MM.1S (cell line): ENCODE results near the gene AQP10.
"Not testable (repeated sequence)": the region's sequence is repeated elsewhere in the genome, so short reads cannot be mapped to it uniquely, and the experiment has no call there.

Source experiments
- DNase-seq: peaks from one replicate; pipeline ENCODE4 v3.0.0-alpha.2; 2015
- H2AFZ ChIP-seq: fragments of 300-600 bp; sonication (generic); 2 replicates; pipeline ENCODE4 v1.6.0; 2016; ENCODE audit warnings: antibody characterized with exemption, low read length
- H3F3A ChIP-seq: fragments of 300-600 bp; sonication (generic); 2 replicates; pipeline ENCODE4 v1.6.1; 2016; ENCODE audit warnings: mild to moderate bottlenecking, antibody characterized with exemption, low read length, moderate library complexity, mixed read lengths; ENCODE audit not compliant: insufficient read depth
- H3K27ac ChIP-seq: fragments of 300-600 bp; sonication (generic); 2 replicates; pipeline ENCODE4 v1.5.1; 2016; ENCODE audit warnings: mild to moderate bottlenecking, low read length
- H3K27me3 ChIP-seq: fragments of 300-600 bp; sonication (generic); replicated peaks from 2 replicates; pipeline ENCODE4 v1.6.0; 2016; ENCODE audit warnings: low read length; ENCODE audit not compliant: insufficient read depth
- H3K36me3 ChIP-seq: fragments of 300-600 bp; sonication (generic); replicated peaks from 2 replicates; pipeline ENCODE4 v1.6.1; 2016; ENCODE audit warnings: mild to moderate bottlenecking, low read length, mixed read lengths; ENCODE audit not compliant: insufficient read depth
- H3K4me1 ChIP-seq: fragments of 300-600 bp; sonication (generic); 2 replicates; pipeline ENCODE4 v1.6.1; 2016; ENCODE audit warnings: low read length, mixed read lengths
- H3K4me2 ChIP-seq: fragments of 300-600 bp; sonication (generic); 2 replicates; pipeline ENCODE4 v1.6.0; 2016; ENCODE audit warnings: low read depth, low read length
- H3K4me3 ChIP-seq: fragments of 300-600 bp; sonication (generic); 2 replicates; pipeline ENCODE4 v1.5.1; 2016; ENCODE audit warnings: low read length, mixed read lengths
- H3K79me2 ChIP-seq: fragments of 300-600 bp; sonication (generic); 2 replicates; pipeline ENCODE4 v1.6.1; 2016; ENCODE audit warnings: mixed run types, low read length, mixed read lengths
- H3K9ac ChIP-seq: fragments of 300-600 bp; sonication (generic); 2 replicates; pipeline ENCODE4 v1.6.1; 2016; ENCODE audit warnings: low read length, mixed read lengths
- H3K9me2 ChIP-seq: fragments of 300-600 bp; sonication (generic); replicated peaks from 2 replicates; pipeline ENCODE4 v1.6.1; 2016; ENCODE audit warnings: mild to moderate bottlenecking, low read length, mixed read lengths; ENCODE audit not compliant: insufficient read depth
- H3K9me3 ChIP-seq: fragments of 300-600 bp; sonication (generic); replicated peaks from 2 replicates; pipeline ENCODE4 v1.6.1; 2016; ENCODE audit warnings: mild to moderate bottlenecking, low read length, mixed read lengths; ENCODE audit not compliant: insufficient read depth
- H4K20me1 ChIP-seq: fragments of 300-600 bp; sonication (generic); 2 replicates; pipeline ENCODE4 v1.6.1; 2016; ENCODE audit warnings: mild to moderate bottlenecking, low read length, moderate library complexity, mixed read lengths; ENCODE audit not compliant: insufficient read depth
- EZH2 ChIP-seq: fragments of 300-600 bp; sonication (generic); optimal IDR thresholded peaks from 2 replicates; pipeline ENCODE3; 2017; ENCODE audit warnings: low read depth, mild to moderate bottlenecking, antibody characterized with exemption, low read length, mixed read lengths
- EZH2phosphoT487 ChIP-seq: fragments of 300-600 bp; sonication (generic); IDR thresholded peaks from 2 replicates; pipeline ENCODE4 v1.6.1; 2018; ENCODE audit warnings: antibody characterized with exemption, low read length
- TF ChIP-seq, protein P1 (sequence below): fragments of 300-600 bp; sonication (generic); IDR thresholded peaks from 2 replicates; pipeline ENCODE4 v1.5.1; 2016; ENCODE audit warnings: antibody characterized with exemption, low read length, mixed read lengths

AQP10 gene

DNA sequence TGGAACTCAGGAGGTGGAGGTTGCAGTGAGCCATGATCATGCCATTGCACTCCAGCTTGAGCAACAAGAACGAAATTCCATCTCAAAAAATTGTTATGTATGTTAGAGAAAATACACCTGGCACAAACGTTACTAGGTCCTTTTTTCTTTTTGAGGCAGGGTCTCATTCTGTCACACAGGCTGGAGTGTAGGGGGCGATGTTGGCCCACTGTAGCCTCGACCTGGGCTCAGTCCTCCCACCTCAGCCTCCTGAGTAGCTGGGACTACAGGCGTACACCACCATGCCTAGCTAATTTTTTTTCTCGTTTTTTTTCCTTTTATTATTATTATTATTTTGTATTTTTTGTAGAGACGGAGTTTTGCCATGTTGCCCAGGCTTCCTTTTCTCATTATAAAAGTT is 44.1 kb upstream of the AQP10 start:
- Histone ChIP-seq H3K4me3 (no peak overlapping the region), H3K9me3 (no peaks in the 10 kb centered on the region), H3K4me1 (peaks cover 8% of the 10 kb centered on the region), H3K36me3 (0 out of 2 replicates have a peak, but pooled peaks cover 7% of the 10 kb centered on the region), H3K4me2 (no peak overlapping the region), H3F3A (peaks cover 8% of the 10 kb centered on the region), H3K9me2 (no peaks in the 10 kb centered on the region), H3K9ac (no peak overlapping the region), H3K27ac (no peak overlapping the region), H4K20me1 (no peaks in the 10 kb centered on the region), H3K79me2 (peaks cover 19% of the 10 kb centered on the region), H2AFZ (no peak overlapping the region), H3K27me3 (no peaks in the 10 kb centered on the region)
- TF ChIP-seq EZH2 (no peak), EZH2phosphoT487 (no peak)
- TF ChIP-seq, protein P1, sequence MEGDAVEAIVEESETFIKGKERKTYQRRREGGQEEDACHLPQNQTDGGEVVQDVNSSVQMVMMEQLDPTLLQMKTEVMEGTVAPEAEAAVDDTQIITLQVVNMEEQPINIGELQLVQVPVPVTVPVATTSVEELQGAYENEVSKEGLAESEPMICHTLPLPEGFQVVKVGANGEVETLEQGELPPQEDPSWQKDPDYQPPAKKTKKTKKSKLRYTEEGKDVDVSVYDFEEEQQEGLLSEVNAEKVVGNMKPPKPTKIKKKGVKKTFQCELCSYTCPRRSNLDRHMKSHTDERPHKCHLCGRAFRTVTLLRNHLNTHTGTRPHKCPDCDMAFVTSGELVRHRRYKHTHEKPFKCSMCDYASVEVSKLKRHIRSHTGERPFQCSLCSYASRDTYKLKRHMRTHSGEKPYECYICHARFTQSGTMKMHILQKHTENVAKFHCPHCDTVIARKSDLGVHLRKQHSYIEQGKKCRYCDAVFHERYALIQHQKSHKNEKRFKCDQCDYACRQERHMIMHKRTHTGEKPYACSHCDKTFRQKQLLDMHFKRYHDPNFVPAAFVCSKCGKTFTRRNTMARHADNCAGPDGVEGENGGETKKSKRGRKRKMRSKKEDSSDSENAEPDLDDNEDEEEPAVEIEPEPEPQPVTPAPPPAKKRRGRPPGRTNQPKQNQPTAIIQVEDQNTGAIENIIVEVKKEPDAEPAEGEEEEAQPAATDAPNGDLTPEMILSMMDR, result peak; percentile 39
- no peak for DNase-seq

DNA sequence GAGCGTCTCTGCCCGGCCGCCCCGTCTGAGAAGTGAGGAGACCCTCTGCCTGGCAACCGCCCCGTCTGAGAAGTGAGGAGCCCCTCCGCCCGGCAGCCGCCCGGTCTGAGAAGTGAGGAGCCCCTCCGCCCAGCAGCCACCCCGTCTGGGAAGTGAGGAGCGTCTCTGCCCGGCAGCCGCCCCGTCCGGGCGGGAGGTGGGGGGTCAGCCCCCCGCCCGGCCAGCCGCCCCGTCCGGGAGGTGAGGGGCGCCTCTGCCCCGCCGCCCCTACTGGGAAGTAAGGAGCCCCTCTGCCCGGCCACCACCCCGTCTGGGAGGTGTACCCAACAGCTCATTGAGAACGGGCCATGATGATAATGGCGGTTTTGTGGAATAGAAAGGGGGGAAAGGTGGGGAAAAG is 33.3 kb upstream of the AQP10 start:
- not testable (repeated sequence) for H3K4me2 ChIP-seq, H2AFZ ChIP-seq, H3F3A ChIP-seq, H3K27ac ChIP-seq, H3K9ac ChIP-seq, H3K79me2 ChIP-seq, H3K9me2 ChIP-seq, H3K36me3 ChIP-seq, H4K20me1 ChIP-seq, H3K9me3 ChIP-seq, H3K4me3 ChIP-seq, H3K4me1 ChIP-seq, DNase-seq, H3K27me3 ChIP-seq

DNA sequence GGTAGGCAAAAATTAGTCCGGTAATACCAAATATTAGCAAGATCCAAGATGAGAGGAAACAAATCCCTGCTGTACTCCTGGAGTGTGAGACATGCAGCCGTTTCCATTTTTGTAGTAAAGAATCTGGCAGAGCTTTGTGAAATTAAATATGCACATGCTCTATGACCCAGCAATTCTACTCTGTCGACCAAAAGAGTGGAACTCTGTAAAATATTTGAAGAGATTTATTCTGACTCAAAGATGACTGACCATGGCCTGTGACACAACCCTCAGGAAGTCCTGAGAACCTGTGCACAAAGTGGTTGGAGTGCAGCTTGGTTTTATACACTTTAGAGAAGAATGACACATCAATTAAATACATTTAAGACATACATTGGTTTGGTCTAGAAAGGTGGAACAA is 32.2 kb upstream of the AQP10 start:
- no peak overlapping the region for H3K4me2 ChIP-seq
- H3K79me2 ChIP-seq, result no peaks in the 10 kb centered on the region
- no peaks in the 10 kb centered on the region for H3K27me3 ChIP-seq
- H3K27ac ChIP-seq, result no peak overlapping the region
- H3F3A ChIP-seq, result no peaks in the 10 kb centered on the region
- no peak overlapping the region for H3K4me3 ChIP-seq
- no peaks in the 10 kb centered on the region for H4K20me1 ChIP-seq
- H3K9ac ChIP-seq, result no peak overlapping the region
- TF ChIP-seq EZH2 (no peak), EZH2phosphoT487 (no peak)
- TF ChIP-seq, protein P1, result no peak
- no peak overlapping the region for H2AFZ ChIP-seq
- no peak for DNase-seq
- H3K9me3 ChIP-seq, result no peaks in the 10 kb centered on the region
- no peaks in the 10 kb centered on the region for H3K4me1 ChIP-seq
- H3K9me2 ChIP-seq, result no peaks in the 10 kb centered on the region
- no peaks in the 10 kb centered on the region for H3K36me3 ChIP-seq

DNA sequence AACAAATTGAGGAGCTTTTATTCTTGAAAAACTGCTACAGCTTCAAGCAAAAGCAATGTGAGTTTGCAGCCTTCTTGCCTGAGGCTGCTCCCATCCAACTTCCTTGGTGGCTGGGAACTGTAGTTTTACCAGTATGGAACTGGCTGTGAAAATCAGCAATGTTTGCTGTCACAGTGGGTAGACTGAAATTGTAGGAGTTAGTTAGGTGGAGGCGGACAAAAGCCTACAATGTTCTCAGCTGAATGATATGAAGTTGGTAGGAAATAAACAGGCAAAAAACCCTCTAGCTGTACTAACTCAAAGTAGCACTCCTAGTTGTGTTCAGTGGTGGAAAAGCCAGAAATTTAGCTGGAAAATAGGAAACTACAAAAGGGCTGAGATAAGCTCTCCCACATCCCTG is 30.0 kb upstream of the AQP10 start:
- Histone ChIP-seq H4K20me1 (no peaks in the 10 kb centered on the region), H3K27ac (no peak overlapping the region), H3K27me3 (no peaks in the 10 kb centered on the region), H3K4me1 (no peaks in the 10 kb centered on the region), H3K9me3 (no peaks in the 10 kb centered on the region; the same call in 1 of the 2 replicates), H3K9ac (no peak overlapping the region), H3F3A (no peaks in the 10 kb centered on the region), H3K79me2 (no peaks in the 10 kb centered on the region), H3K4me2 (no peak overlapping the region), H3K36me3 (no peaks in the 10 kb centered on the region), H2AFZ (no peak overlapping the region), H3K9me2 (no peaks in the 10 kb centered on the region), H3K4me3 (no peak overlapping the region)
- DNase-seq, result no peak
- TF ChIP-seq, protein P1, result no peak
- TF ChIP-seq EZH2, result no peak
- TF ChIP-seq EZH2phosphoT487, result no peak
